Bronchial epithelial cell (primary cell): ENCODE data around the gene GPR139. TPM values are rescaled to one million over a fixed set of nuclear protein-coding genes. Genes with fewer than 3 reads are reported as not detected.

Source experiments
- DNase-seq: peaks from one replicate; pipeline ENCODE4 v3.0.0-alpha.2; 2010; ENCODE audit warnings: low read depth
- FAIRE-seq: peaks from 2 replicates; lab custom pipeline; 2011; peaks lifted over from hg19 to GRCh38; lab: Jason Lieb, UNC
- H3K27me3 ChIP-seq: 2 replicates; pipeline ENCODE4 v1.5.1; 2011; ENCODE audit warnings: low read length; ENCODE audit not compliant: control insufficient read depth, insufficient read depth
- H3K36me3 ChIP-seq: 2 replicates; pipeline ENCODE4 v1.5.1; 2011; ENCODE audit warnings: low read length; ENCODE audit not compliant: control insufficient read depth, insufficient read depth
- H3K4me3 ChIP-seq: 2 replicates; pipeline ENCODE4 v1.5.1; 2011; ENCODE audit warnings: mild to moderate bottlenecking, low read depth, low read length, control low read depth
- CTCF ChIP-seq: IDR thresholded peaks from 2 replicates; pipeline ENCODE4 v1.5.1; 2011; ENCODE audit warnings: mild to moderate bottlenecking, moderate library complexity, low read length, control low read depth, inconsistent platforms; ENCODE audit not compliant: insufficient read depth, severe bottlenecking
- total RNA-seq: library from RNA; depleted of rRNA; stranded (reverse); fragments of >200 nt; gene quantifications from 2 replicates; pipeline ENCODE4 v1.2.1, GENCODE V29; 2014

The GPR139 gene
- total RNA-seq, 1 donor from 2014 or later = not detected

- TF ChIP-seq CTCF = no peak
- no peaks in the 10 kb centered on the region for H3K36me3 ChIP-seq
- no peak overlapping the region for H3K4me3 ChIP-seq
- DNase-seq (no peak), FAIRE-seq (no peak)
- no peaks in the 10 kb centered on the region for H3K27me3 ChIP-seq
Measured at GRCh38 chr16:20072874-20073202, 852 bp downstream of the GPR139 start.

GRCh38 chr16:20072146-20072873 lies 1.4 kb downstream of the GPR139 start:
- Histone ChIP-seq H3K36me3 (no peaks in the 10 kb centered on the region), H3K4me3 (no peak overlapping the region), H3K27me3 (no peaks in the 10 kb centered on the region)
- DNase-seq = no peak
- TF ChIP-seq CTCF = no peak
- FAIRE-seq = no peak

- H3K4me3 ChIP-seq = no peak overlapping the region
- DNase-seq (no peak), FAIRE-seq (no peak)
Measured at GRCh38 chr16:20064931-20065330, 8.8 kb downstream of the GPR139 start.

GRCh38 chr16:20064520-20064919 lies 9.2 kb downstream of the GPR139 start:
- FAIRE-seq = no peak
- no peak overlapping the region for H3K4me3 ChIP-seq

More at GRCh38 chr16:20064931-20065330, 8.8 kb downstream of the GPR139 start:
- no peaks in the 10 kb centered on the region for H3K36me3 ChIP-seq
- H3K27me3 ChIP-seq = no peaks in the 10 kb centered on the region
- TF ChIP-seq CTCF = no peak

GRCh38 chr16:20061132-20061531 lies 12.6 kb downstream of the GPR139 start:
- Histone ChIP-seq H3K4me3 (no peak overlapping the region), H3K36me3 (no peaks in the 10 kb centered on the region), H3K27me3 (no peaks in the 10 kb centered on the region)
- FAIRE-seq (no peak), DNase-seq (no peak)
- TF ChIP-seq CTCF = no peak

More at GRCh38 chr16:20064520-20064919, 9.2 kb downstream of the GPR139 start:
- no peaks in the 10 kb centered on the region for H3K27me3 ChIP-seq
- DNase-seq = no peak
- TF ChIP-seq CTCF = no peak
- H3K36me3 ChIP-seq = no peaks in the 10 kb centered on the region

GRCh38 chr16:20056436-20056835 lies 17.3 kb downstream of the GPR139 start:
- H3K4me3 ChIP-seq = no peak overlapping the region
- FAIRE-seq = no peak
- TF ChIP-seq CTCF = no peak

More at GRCh38 chr16:20056436-20056835, 17.3 kb downstream of the GPR139 start:
- Histone ChIP-seq H3K27me3 (no peaks in the 10 kb centered on the region), H3K36me3 (no peaks in the 10 kb centered on the region)
- DNase-seq = no peak
